SJCRH30 (cell line): ENCODE results near the gene PDZK1IP1. TPM values are rescaled to one million over a fixed set of nuclear protein-coding genes. Genes with fewer than 3 reads are reported as not detected.

Experiments used
- DNase-seq, 2 experiments: peaks; one replicate each; pipeline ENCODE4 v3.0.0-alpha.2; 2015 to 2020
- H3K27ac ChIP-seq: fragments of 250-450 bp; sonication (Bioruptor Pico); 2 replicates; pipeline ENCODE4 v1.5.1; 2020; ENCODE audit warnings: mild to moderate bottlenecking, moderate library complexity
- H3K27me3 ChIP-seq: fragments of 250-450 bp; sonication (Bioruptor Pico); 2 replicates; pipeline ENCODE4 v1.5.1; 2020; ENCODE audit warnings: mild to moderate bottlenecking, moderate library complexity
- H3K36me3 ChIP-seq: fragments of 250-450 bp; sonication (Bioruptor Pico); 2 replicates; pipeline ENCODE4 v1.5.1; 2020; ENCODE audit warnings: mild to moderate bottlenecking, moderate library complexity
- H3K4me1 ChIP-seq: fragments of 250-450 bp; sonication (Bioruptor Pico); 2 replicates; pipeline ENCODE4 v1.5.1; 2020; ENCODE audit warnings: mild to moderate bottlenecking, moderate library complexity
- H3K4me3 ChIP-seq: fragments of 250-450 bp; sonication (Bioruptor Pico); 2 replicates; pipeline ENCODE4 v1.5.1; 2020; ENCODE audit warnings: mild to moderate bottlenecking, moderate library complexity
- H3K9me3 ChIP-seq: fragments of 250-450 bp; sonication (Bioruptor Pico); replicated peaks from 2 replicates; pipeline ENCODE4 v1.5.1; 2020; ENCODE audit warnings: mild to moderate bottlenecking, moderate library complexity
- total RNA-seq: library from RNA; depleted of rRNA; stranded (reverse); fragments of >200 nt; shearing (Covaris generic); gene quantifications from 2 replicates; pipeline ENCODE4 v1.2.3, GENCODE V29; 2014

PDZK1IP1 gene
- total RNA-seq, 1 experiment from 2014 or later: not detected

GRCh38 chr1:47183308-47184089, 6.3 kb downstream of the PDZK1IP1 start:
- no peak overlapping the region for H3K4me3 ChIP-seq
- DNase-seq: no peak
- no peak overlapping the region for H3K27ac ChIP-seq
- H3K4me1 ChIP-seq: 0 out of 2 replicates have a peak, but pooled peaks cover 2% of the 10 kb centered on the region
- peaks cover 4% of the 10 kb centered on the region; the same call in 1 of the 2 replicates for H3K27me3 ChIP-seq
- H3K36me3 ChIP-seq: no peaks in the 10 kb centered on the region
- H3K9me3 ChIP-seq: no peaks in the 10 kb centered on the region

DNA sequence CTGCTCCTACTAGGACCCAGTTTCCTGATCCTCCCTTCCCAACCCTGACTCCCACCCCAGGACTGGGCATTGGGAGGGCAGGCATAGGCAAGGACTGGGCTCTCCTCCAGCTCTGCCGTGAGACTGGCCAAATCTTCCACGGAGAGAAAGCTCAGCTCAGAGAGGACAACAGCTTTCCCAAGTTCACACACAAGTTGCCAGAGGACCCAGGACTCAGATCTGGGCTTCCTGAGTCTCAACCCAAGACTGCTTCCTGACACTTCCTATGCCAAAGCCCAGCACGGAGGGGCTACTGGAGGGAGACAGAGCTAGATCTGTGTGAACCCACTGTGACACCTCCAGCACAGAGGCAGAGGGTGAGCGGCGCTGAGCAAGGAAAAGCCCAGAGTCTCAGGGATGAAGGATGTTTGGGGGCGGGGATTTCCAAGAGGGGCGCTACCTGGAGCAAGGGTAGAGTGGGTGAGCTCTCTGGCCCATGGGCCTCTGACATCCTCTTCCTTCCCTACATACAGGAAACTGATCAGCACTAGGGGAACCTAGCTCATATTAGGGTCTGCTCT, 7.1 kb downstream of the PDZK1IP1 start:
- Histone ChIP-seq H3K9me3 (no peaks in the 10 kb centered on the region), H3K4me3 (no peak overlapping the region), H3K4me1 (0 out of 2 replicates have a peak, but pooled peaks cover 2% of the 10 kb centered on the region), H3K27me3 (peaks cover 4% of the 10 kb centered on the region; the same call in 1 of the 2 replicates), H3K36me3 (no peaks in the 10 kb centered on the region), H3K27ac (no peak overlapping the region)
- DNase-seq: no peak

DNA sequence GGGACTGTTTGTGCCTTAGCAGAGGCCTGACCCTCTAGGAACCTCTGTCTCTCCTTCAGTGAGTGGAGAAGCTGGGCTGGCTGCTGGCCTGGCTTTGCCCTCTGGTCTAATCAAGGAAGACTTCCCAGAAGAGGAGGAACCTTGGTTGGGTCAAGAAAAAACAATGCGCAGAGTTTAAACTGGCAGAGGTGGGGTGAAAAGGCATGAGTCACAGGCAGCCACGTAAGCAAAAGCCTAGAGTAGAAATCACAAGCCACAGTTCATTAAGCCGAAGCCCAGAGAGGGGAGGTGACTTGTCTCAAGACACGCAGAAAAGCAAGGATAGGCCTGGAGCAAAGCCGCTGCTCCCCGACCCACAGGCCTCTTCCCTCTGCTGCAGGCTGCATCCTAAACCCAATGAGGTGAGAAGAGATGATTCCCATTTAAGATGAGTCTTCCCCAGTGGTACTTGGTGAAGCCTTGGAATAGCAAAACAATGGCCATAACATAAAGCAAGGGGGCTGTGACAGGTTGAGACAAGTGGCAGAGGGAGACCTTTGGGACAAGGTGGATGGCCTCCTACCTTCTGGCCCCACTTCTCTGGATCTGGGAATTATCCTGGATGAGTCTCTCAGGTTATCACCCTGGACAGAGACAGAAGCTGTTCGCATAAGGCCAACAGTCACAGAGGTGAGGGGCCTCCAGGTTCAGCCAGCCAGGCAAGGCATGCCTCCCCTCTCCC, 7.7 kb downstream of the PDZK1IP1 start:
- DNase-seq: no peak
- H3K27ac ChIP-seq: no peak overlapping the region
- peaks cover 4% of the 10 kb centered on the region; the same call in 1 of the 2 replicates for H3K27me3 ChIP-seq
- H3K9me3 ChIP-seq: no peaks in the 10 kb centered on the region
- H3K4me1 ChIP-seq: 0 out of 2 replicates have a peak, but pooled peaks cover 2% of the 10 kb centered on the region
- no peak overlapping the region for H3K4me3 ChIP-seq
- H3K36me3 ChIP-seq: no peaks in the 10 kb centered on the region

- DNase-seq: no peak
Measured at GRCh38 chr1:47181095-47181954, 8.5 kb downstream of the PDZK1IP1 start.

GRCh38 chr1:47180603-47181094, 9.2 kb downstream of the PDZK1IP1 start:
- H3K27ac ChIP-seq: no peak overlapping the region
- DNase-seq: no peak
- H3K36me3 ChIP-seq: no peaks in the 10 kb centered on the region

More at GRCh38 chr1:47181095-47181954, 8.5 kb downstream of the PDZK1IP1 start:
- H3K27ac ChIP-seq: no peak overlapping the region
- H3K9me3 ChIP-seq: no peaks in the 10 kb centered on the region
- peaks cover 4% of the 10 kb centered on the region; the same call in 1 of the 2 replicates for H3K27me3 ChIP-seq
- no peak overlapping the region for H3K4me3 ChIP-seq
- H3K36me3 ChIP-seq: no peaks in the 10 kb centered on the region
- 0 out of 2 replicates have a peak, but pooled peaks cover 2% of the 10 kb centered on the region for H3K4me1 ChIP-seq

DNA sequence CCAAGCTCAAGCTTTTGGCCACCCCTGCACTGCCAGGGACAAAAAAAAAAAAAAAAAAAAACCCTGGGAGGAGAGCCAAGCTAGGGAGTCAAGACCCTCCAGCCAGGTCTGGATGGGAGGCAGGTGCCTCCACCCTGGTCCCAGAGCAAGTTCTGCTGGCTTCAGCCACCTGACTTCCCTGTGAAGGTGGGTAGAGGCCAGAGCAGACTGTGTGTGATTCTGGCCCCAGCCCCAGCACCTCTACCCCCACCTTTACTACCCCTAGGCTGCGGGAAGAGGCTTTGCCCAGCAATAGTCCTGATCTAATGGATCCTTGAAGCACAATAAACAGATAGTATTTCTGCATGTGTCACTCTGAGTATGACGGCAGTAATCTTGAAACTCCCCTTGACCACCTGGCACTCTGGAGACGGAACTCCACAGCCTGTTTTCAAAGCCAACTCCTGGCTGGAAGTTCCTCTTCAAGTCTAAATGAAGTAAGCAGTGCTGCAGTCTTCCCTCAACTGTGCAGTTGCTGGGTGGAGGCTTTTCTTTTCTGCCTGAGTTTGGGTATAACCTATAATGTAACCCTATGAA, 9.8 kb downstream of the PDZK1IP1 start:
- DNase-seq: no peak
- Histone ChIP-seq H3K27me3 (peaks cover 4% of the 10 kb centered on the region; the same call in 1 of the 2 replicates), H3K4me1 (0 out of 2 replicates have a peak, but pooled peaks cover 2% of the 10 kb centered on the region), H3K4me3 (no peak overlapping the region; the same call in 1 of the 2 replicates), H3K27ac (no peak overlapping the region), H3K9me3 (no peaks in the 10 kb centered on the region), H3K36me3 (no peaks in the 10 kb centered on the region)

More at GRCh38 chr1:47180603-47181094, 9.2 kb downstream of the PDZK1IP1 start:
- Histone ChIP-seq H3K4me3 (no peak overlapping the region), H3K27me3 (peaks cover 4% of the 10 kb centered on the region; the same call in 1 of the 2 replicates), H3K9me3 (no peaks in the 10 kb centered on the region), H3K4me1 (0 out of 2 replicates have a peak, but pooled peaks cover 2% of the 10 kb centered on the region)

GRCh38 chr1:47179017-47179987, 10.5 kb downstream of the PDZK1IP1 start:
- no peaks in the 10 kb centered on the region for H3K9me3 ChIP-seq
- H3K27ac ChIP-seq: no peak overlapping the region
- peak overlapping the region; percentile 40 for H3K4me3 ChIP-seq
- H3K36me3 ChIP-seq: no peaks in the 10 kb centered on the region
- DNase-seq: peak; percentile 91 to 95
- 0 out of 2 replicates have a peak, but pooled peaks cover 2% of the 10 kb centered on the region for H3K4me1 ChIP-seq
- H3K27me3 ChIP-seq: peaks cover 4% of the 10 kb centered on the region; the same call in 1 of the 2 replicates

- no peak overlapping the region for H3K4me3 ChIP-seq
- H3K27ac ChIP-seq: no peak overlapping the region
- no peak for DNase-seq
- peaks cover under 1% of the 10 kb centered on the region; the same call in 1 of the 2 replicates for H3K27me3 ChIP-seq
- no peaks in the 10 kb centered on the region for H3K9me3 ChIP-seq
- H3K4me1 ChIP-seq: 0 out of 2 replicates have a peak, but pooled peaks cover 2% of the 10 kb centered on the region
- H3K36me3 ChIP-seq: no peaks in the 10 kb centered on the region
Measured at GRCh38 chr1:47178654-47179016, 11.2 kb downstream of the PDZK1IP1 start.

- Histone ChIP-seq H3K4me3 (no peak overlapping the region), H3K4me1 (0 out of 2 replicates have a peak, but pooled peaks cover 2% of the 10 kb centered on the region), H3K9me3 (no peaks in the 10 kb centered on the region), H3K27ac (no peak overlapping the region), H3K27me3 (no peaks in the 10 kb centered on the region; the same call in 1 of the 2 replicates), H3K36me3 (no peaks in the 10 kb centered on the region)
- no peak for DNase-seq
Measured at GRCh38 chr1:47178020-47178419, 11.8 kb downstream of the PDZK1IP1 start.

GRCh38 chr1:47175227-47175934, 14.5 kb downstream of the PDZK1IP1 start:
- Histone ChIP-seq H3K9me3 (no peaks in the 10 kb centered on the region), H3K4me3 (no peak overlapping the region), H3K4me1 (0 out of 2 replicates have a peak, but pooled peaks cover 2% of the 10 kb centered on the region), H3K36me3 (no peaks in the 10 kb centered on the region), H3K27me3 (no peaks in the 10 kb centered on the region), H3K27ac (no peak overlapping the region)
- peak; percentile 62 to 78 for DNase-seq

DNA sequence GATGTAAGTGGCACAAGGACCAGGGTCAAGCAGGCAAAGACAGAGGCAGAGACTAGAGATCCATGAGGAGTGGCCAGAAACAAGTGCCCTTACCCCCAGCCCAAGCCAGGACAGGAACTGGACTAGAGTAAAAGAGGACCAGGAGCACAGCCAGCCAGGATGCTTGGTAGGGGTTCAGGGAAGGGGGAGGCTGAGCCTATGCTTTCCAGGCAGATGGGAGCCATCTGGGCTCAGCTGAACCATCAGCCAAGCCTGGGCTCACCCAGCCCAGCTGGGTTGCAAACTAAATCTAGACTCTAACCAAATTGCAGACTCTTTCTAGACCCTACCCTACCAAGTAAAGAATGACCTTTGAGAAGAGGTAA, 15.2 kb downstream of the PDZK1IP1 start:
- Histone ChIP-seq H3K36me3 (no peaks in the 10 kb centered on the region), H3K4me3 (no peak overlapping the region)
- no peak for DNase-seq

DNA sequence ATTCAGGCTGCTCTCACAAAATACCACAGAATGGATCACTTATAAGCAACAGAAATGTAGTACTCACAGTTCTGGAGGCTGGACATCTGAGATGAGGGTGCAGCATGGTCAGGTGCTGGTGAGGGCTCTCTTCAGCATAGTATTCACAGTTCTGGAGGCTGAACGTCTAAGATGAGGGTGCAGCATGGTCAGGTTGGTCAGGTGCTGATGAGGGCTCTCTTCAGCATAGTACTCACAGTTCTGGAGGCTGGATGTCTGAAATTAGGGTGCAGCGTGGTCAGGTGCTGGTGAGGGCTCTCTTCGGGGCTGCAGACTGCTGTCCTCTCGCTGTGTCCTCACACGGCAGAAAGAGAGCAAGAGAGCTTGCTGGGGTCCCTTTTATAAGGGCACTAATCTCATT, 17.1 kb downstream of the PDZK1IP1 start:
- no peak for DNase-seq
- Histone ChIP-seq H3K27ac (no peak overlapping the region), H3K4me1 (no peaks in the 10 kb centered on the region)

More for the DNA sequence above, 15.2 kb downstream of the PDZK1IP1 start:
- H3K4me1 ChIP-seq: no peaks in the 10 kb centered on the region
- no peaks in the 10 kb centered on the region for H3K27me3 ChIP-seq
- H3K27ac ChIP-seq: no peak overlapping the region
- no peaks in the 10 kb centered on the region for H3K9me3 ChIP-seq

More for the DNA sequence above, 17.1 kb downstream of the PDZK1IP1 start:
- H3K36me3 ChIP-seq: no peaks in the 10 kb centered on the region
- H3K9me3 ChIP-seq: no peaks in the 10 kb centered on the region
- H3K4me3 ChIP-seq: no peak overlapping the region
- H3K27me3 ChIP-seq: no peaks in the 10 kb centered on the region
